Skin of body (tissue), 2 donors: ENCODE data around the gene PTPRN2. TPM values are rescaled to one million over a fixed set of nuclear protein-coding genes. Genes with fewer than 3 reads are reported as not detected.

ENCODE experiments used
- DNase-seq: peaks from one replicate; lab custom pipeline; 2025; lab: John Stamatoyannopoulos, UW
- total RNA-seq: library from RNA; depleted of rRNA; stranded (reverse); fragments of >200 nt; gene quantifications from one replicate; pipeline ENCODE4 v1.2.3, GENCODE V29; 2014

The PTPRN2 gene
- total RNA-seq, 1 donor from 2014 or later = 0.99 TPM

DNA sequence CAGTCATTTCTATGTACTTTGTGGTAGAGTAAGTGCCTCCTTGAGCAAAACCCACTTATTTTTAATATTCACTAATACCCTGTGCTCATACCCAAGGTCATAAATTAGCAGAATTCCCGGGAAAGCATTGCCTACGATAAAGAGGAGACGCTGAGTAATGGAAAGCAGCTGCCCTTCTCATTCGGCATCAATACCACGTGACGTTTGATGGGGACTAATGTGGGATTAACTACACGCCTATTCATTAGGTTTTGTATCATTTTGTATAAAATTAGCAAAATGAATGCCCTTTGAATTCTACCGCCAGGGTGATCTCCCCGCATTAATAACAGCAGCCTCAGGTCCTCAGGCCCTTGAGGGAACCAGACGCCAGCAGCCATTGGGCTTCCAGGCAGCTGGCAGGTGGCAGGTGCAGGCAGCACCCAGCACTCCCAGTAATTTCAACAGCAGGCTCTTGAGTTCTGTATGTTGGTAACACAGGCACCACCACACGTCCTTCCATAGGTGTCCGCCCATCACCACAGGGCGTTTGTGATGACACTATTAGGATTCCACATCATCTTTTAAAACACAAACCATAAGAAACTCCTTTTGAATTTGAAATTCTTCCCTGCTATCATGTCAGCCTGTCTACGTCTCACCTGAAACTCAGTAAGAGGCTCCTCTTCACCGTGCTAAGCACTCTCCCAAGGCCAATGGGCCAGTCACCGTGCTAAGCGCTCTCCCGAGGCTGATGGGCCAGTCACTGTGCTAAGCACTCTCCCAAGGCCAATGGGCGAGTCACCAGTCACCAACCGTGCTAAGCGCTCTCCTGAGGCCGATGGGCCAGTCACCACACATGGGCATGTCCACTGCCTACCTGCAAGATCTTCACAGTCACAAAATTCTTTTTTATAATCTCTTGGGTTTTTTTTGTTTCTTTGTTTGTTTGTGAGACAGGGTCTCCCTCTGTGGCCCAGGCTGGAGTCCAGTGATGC is 509.4 kb downstream of the PTPRN2 start:
- DNase-seq = no peak

DNA sequence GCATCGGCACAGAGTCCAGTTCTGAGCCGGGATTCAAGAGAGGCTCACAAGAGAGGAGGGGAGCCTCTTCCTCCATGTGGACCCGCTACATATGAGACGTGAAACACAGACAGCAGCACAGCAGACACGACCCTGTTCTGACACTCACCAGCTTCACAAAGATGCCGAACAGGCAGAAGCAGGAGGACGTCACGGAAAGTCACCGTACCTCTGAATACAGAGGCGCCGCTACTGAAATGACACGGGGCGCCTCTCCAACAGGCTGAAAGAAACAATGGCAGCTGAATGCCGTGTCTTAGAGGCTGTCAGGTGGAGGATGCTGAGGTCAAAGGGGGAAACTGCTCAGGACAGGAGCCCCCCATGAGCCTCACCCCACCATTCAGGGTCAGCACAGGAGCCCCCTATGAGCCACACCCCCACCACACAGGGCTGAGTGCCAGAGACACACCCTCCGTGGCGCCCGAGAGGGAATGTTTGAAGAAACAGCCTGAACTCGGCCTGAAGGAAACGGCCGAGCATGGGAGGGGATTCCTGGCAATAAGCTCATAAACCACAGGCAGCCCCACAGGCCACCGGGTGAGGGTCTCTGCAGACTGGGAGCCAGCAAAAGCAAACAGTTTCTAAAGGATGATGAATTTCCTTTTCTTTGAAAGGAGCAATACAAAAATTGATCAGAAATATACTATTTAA is 510.3 kb downstream of the PTPRN2 start:
- DNase-seq = no peak

DNA sequence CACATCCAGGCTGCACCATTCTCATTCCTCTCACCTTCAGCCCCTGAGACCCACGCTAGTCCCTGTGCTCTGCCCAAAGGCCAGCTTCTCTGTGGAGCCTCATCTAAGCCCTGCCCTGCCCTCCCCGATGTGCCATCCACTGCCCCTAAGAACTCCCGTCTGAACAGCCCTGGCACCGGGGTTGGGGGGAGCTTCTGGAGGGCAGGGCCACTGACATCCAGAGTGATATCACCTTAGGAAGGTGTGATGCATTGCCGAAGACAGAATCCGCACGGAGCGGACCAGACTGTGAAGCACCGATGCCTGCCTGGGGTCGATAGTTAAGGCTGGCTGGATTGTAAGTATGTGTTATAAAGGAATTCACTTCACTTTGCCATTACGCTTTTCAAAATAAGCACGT is 511.0 kb downstream of the PTPRN2 start:
- DNase-seq = no peak

DNA sequence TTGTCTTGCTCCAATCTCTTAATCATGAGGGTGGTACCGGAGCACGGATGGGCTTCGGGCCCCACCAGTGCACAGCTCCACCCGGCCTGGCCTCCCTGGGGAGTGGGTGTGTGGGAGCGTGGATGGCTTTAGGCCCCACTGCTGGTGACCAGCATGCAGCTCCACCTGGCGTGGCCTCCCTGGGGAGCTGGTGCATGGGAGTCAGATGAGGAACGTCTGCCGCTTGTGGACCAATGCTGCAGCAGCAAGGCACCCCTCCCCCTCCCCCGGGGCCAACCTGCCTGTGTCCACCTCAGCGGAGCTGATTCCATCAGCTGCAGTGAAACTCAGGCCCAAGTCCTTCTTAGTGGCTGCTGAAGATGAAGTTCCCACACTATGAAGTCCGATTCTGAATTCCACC is 511.4 kb downstream of the PTPRN2 start:
- no peak for DNase-seq

DNA sequence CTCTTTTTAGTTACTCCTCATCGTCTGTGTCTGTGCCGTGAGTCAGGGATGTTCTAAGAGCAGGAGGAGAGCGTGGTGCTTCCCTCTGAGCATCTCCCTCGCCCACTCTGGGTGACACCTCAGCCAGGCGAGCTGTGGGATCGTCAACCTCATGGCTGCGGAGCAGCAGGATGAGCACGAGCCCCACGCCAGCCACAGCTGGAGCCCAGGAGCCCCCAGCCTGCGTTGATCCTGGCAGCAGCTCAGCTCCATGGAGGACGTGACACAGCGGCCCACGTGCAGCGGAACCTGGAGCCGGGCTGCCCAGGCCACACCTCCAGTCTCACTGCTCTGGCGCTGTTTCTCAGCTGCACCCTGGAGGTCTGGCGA is 512.0 kb downstream of the PTPRN2 start:
- no peak for DNase-seq

DNA sequence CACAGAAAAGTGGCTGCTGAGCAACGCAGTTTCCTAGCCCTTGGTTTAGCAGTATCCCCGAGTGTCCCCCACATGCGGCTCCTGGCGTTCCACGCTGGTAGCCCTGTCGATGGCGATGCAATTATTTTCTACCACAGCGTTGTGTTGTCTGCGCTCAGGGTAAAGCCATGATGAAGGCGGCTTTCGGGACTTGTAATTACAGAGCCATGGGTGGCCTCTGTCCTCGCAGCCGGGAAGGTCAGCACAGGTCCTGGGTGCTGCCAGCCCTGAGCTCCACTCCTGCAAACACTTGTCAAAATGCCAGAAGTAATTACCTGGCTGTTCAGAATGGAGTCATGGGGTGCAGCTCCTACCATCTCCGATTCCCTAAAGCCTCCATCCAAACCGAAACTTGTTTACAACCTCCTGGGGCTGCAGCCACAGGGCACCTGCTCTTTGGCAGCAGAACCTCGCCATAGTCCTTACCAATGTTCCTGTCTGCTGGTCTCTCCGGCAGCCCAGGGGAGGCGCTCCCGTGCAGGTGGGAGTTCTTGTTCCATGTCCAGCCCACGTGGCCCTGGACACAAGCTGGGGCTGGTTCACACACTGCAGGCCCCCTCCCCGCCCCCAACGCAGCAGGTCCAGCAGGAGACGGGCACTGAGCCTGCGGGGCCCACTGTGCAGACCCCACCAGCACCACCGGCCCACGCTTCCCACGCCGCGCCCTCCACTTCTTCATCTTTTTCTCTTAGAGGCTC is 512.6 kb downstream of the PTPRN2 start:
- no peak for DNase-seq

DNA sequence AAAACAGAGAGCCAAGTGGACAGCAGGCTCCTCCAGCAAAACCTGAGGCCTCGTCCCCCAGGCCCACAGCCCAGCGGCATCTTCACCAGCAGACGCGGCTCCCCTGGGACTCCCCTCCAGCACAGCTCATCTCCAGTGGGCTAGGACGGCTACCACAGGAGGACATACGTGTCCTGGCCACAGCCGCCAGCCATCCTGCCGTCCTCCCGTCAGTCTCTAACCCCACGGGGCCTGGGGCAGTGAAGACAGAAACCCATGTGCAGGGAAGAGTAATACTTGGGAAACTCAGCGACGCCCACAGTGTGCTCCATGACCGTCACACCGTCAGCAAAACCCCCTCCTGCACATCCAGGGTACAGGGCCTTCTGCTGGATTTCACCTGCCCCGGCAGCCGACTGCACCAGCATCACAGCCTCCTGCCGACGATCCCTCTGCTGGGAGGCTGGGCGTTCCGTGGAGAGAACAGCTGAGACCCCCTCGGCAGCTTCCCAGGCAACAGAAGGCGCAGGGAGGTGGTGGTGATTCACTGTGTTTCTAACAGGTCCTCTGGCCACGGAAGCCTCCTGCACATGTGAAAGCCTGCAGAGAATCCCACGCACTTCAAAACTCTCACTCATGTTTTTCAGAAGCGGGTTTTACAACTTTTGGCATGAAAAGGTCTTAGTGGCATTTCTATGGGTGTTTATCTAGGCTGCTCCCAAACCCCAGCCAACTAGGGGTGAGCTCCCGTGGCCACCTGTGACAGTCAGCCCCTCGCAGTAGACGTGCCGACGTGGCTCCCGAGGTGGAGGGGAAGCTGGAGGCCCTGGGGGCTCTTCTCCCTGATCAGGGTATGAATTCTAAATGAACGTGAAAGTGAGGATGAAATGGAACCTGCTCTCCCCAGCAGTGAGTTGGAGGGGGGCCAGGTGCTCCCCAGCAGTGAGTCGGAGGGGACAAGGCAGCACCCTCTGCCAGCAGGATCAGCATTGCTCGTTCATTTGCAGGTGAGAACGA is 513.5 kb downstream of the PTPRN2 start:
- DNase-seq = no peak

DNA sequence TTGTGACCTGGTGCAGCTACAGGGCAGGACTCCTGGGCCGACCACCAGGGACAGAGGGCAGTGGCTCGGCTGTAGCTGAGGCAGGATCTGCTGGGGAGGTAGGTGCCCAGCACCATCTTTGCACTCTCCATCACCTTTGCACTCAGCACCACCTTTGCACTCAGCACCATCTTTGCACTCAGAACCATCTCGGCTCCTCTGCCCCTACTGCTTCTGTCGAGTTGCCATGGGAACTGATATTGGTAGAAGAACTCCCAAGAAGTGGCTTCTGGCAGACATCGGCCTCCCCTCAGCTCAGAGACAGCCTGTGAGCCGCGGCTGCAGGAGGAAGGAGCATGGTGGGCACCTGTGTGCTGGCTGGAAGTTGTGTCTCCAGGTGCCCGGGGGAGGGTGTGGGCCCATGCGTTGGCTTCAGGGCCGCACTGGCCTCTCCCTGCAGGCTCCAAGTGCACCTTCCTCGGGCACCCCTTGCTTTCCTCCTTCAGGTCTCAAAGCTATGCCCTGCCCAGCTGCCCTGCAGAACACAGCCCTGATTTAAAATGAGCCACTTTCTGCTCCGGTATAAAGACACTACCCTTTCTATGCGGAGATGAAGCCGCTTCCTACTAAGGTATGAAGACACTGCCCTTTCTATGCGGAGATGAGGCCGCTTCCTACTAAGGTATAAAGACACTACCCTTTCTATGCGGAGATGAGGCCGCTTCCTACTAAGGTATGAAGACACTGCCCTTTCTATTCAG is 514.5 kb downstream of the PTPRN2 start:
- DNase-seq = no peak

DNA sequence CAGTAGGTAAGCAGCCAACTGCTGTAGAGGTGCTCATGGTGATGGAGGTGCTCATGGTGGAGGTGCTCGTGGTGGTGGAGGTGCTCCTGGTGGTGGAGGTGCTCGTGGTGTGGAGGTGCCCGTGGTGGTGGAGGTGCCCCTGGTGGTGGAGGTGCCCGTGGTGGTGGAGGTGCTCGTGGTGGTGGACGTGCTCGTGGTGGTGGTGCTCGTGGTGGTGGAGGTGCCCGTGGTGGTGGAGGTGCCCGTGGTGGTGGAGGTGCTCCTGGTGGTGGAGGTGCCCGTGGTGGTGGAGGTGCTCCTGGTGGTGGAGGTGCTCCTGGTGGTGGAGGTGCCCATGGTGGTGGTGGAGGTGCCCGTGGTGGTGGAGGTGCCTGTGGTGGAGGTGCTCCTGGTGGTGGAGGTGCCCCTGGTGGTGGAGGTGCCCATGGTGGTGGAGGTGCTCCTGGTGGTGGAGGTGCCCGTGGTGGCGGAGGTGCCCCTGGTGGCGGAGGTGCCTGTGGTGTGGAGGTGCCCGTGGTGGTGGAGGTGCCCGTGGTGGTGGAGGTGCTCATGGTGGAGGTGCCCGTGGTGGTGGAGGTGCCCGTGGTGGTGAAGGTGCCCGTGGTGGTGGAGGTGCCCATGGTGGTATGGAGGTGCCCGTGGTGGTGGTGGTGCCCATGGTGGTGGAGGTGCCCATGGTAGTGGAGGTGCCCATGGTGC is 517.3 kb downstream of the PTPRN2 start:
- no peak for DNase-seq

DNA sequence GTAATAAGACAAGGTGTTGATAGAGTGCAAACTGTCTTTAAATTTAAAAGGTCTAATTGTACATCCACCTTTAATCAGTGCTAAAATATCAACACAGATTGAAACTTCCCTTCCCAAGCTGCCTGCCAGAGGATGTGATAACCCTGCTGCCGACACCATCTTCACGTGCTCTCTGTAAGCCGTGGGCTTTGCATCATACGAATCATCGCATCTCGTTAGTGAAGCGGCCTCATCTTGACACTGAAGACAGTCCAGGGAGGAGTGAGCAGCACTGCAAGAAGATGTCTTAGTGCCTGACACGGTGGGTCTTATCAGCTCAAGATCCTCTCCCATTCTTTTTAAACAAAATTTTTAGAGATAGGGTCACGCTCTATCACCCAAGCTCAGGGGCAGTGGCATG is 518.8 kb downstream of the PTPRN2 start:
- DNase-seq = no peak

DNA sequence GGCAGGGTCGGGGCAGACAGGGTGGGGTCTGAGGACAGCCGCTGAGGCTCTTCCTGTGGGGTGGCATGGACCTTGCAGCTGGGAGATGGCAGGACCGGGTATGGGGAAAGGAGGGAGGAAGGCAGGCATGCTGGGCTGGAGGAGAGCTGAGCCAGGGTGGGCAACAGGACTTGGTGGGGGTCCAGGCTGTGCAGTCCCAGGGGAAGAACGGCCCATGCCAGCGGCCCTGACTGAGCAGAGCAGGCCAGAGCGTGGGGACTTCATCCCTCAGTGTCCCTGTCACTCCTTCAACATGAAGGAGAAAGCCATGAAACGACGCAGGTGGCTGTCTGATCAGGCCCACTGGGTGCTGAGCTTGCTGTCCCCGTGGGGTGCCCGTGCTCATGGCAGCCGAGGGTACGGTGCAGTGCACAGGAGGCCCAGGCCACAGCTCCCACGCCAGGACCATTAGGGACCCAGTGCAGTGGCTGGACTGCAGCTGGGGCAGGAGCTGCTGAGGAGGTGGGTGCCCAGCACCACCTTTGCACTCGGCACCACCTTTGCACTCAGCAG is 519.6 kb downstream of the PTPRN2 start:
- DNase-seq = no peak

DNA sequence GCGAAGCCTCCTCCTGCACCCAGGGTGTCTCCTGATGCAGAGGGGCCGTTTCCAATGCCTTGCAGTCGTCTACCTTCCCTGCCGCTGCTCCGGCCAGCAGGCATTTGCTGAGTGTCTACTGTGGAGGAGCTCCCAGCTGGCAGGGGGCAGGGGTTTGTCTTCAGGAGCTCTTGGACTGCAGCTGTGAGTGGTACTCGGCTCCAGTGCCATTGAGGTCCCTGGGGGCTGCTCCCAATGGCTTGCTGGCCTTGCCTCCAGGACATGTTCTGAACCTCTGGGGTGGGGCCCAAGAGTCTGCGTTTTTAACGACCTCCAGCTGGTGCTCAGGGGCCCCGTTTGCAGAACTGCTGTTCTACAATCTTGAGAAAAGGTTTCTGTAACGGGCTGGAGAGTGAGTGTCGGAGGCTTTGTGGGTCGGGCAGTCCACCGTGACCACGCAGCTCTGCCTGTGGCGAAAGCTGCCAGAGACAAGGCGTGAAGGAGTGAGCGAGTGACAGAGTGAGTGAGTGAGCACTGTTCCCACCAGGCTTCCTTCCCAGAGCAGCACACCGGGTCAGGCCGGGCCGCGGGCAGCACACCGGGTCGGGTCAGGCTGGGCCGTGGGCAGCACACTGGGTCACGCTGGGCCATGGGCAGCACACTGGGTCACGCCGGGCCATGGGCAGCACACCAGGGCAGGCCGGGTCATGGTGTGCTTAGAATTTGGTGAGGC is 520.2 kb downstream of the PTPRN2 start:
- no peak for DNase-seq

DNA sequence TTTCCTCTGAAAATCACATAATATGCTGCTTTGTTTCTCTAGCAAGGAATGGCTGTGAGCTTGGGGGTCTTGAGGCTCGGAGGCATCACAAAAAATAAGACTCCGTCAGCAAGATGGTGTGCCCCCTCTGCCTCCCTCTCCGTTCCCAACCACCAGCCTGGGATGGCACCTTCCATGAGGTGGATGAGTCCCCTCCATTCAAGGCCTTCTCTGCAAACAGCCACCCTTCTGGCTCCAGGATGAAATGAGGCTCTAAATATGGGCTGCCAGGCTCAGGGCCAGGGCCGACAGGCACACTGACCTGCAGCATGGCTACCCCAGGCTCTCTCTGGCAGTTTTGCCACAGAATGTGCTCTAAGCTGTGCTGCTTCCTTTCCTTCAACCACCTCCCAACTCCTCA is 521.5 kb downstream of the PTPRN2 start:
- no peak for DNase-seq

DNA sequence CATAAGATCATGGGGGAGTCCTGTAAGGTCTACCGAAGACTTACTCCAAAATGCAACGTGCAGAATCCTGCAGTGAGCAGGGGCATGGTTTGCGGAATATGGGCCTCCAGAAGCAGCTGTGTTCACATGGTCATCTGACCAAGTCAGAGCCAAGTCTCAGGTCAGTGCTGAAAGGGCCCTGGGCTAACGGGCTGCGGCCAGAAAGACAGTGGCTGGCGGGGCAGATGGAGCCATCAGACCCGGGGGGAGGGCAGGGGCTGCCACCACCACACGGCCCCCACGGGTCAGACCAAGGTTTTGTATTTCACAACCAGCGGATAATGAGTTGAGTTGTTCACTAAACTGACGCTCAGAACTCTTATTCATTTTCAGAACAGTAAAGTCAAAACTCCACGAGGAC is 522.3 kb downstream of the PTPRN2 start:
- DNase-seq = no peak

DNA sequence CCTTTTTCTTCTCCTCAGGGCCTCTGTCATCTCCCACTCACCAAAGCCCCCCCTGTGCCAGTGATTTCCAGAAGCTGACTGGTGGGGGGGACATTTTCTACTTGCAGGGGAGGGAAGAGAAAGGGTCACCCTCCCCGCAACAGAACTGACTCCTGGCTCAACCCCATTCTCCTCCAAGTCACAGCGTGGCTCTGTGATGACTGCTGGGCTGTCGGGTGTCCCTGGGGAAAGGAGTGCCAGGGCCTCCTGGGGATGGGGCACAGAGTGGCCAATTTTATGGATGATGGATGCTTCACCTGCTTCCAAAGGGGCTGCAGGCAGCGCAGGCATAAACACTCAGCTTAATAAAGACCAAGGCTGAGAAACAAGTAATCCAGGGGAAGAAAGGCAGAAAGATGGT is 523.0 kb downstream of the PTPRN2 start:
- DNase-seq = no peak

DNA sequence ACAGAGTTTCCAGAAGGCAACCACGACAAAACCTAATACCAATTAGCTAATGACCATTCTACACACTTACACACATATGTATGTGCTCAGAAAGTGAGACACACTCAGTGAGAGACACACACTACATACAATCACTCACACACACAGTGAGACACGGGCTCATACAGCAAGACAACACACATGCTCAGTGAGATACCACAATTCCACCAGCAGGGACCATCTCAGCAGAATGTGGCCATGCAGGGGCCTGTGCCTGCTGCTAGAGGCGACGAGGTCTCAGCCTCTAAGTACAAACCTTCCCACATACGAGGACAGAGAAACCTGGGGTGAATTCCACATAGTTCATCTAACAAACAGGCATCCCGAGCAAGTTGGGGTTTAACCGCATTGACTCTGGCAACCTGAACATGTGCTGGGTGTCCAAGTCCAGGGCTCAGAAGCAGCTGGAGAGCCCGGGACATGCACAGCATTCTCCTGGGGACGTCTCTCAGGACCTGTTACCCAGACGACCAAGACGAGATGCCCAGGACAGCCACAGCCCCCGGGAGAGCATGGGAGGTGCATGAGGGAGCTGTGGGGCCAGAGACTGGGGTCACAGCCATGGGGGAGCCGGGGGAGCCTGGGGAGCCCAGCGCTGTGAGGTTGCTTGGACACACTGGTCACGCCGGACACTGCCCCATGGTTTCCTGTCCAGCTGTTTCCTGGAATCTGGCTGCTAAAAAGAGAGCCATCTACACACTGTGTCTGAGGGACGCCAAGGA is 523.6 kb downstream of the PTPRN2 start:
- DNase-seq = no peak

DNA sequence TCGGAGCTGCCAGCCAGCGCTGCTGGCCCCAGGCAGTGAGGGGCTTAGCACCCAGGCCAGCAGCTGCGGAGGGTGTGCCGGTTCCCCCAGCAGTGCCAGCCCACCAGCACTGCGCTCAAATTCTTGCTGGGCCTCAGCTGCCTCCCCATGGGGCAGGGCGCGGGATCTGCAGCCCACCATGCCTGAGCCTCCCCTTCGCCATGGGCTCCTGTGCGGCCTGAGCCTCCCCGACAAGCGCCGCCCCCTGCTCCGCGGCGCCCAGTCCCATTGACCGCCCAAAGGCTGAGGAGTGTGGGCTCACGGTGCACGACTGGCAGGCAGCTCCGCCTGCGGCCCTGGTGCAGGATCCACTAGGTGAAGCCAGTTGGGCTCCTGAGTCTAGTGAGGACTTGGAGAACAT is 525.0 kb downstream of the PTPRN2 start:
- no peak for DNase-seq
